ENCODE data around the gene B2M.
"Not testable (repeated sequence)": the region's sequence is repeated elsewhere in the genome, so short reads cannot be mapped to it uniquely, and the experiment has no call there.

B2M gene

GRCh38 chr15:44726568-44727484 is 15.5 kb downstream of the B2M start:
- Histone ChIP-seq H3K9ac (ENCODE audit: low read length in 2 of 2) (peak overlapping the region in 1 of 2 donors; percentile 45), H3K9me3 (ENCODE audit: control insufficient read depth in 2 of 2, low read length in 2 of 2) (no peaks in the 10 kb centered on the region), H3K27me3 (ENCODE audit: control insufficient read depth in 1 of 2, insufficient read depth in 2 of 2, low read length in 2 of 2) (no peaks in the 10 kb centered on the region), H3K4me3 (ENCODE audit: low read length in 2 of 2) (no peak overlapping the region), H3K36me3 (ENCODE audit: control insufficient read depth in 2 of 2, insufficient read depth in 2 of 2, low read length in 2 of 2) (peaks cover 6 to 7% of the 10 kb centered on the region in 2 donors), H3K4me1 (ENCODE audit: control insufficient read depth, insufficient read depth, low read length) (peaks cover 12% of the 10 kb centered on the region), H3K27ac (ENCODE audit: low read length) (peak overlapping the region; percentile 98)

DNA sequence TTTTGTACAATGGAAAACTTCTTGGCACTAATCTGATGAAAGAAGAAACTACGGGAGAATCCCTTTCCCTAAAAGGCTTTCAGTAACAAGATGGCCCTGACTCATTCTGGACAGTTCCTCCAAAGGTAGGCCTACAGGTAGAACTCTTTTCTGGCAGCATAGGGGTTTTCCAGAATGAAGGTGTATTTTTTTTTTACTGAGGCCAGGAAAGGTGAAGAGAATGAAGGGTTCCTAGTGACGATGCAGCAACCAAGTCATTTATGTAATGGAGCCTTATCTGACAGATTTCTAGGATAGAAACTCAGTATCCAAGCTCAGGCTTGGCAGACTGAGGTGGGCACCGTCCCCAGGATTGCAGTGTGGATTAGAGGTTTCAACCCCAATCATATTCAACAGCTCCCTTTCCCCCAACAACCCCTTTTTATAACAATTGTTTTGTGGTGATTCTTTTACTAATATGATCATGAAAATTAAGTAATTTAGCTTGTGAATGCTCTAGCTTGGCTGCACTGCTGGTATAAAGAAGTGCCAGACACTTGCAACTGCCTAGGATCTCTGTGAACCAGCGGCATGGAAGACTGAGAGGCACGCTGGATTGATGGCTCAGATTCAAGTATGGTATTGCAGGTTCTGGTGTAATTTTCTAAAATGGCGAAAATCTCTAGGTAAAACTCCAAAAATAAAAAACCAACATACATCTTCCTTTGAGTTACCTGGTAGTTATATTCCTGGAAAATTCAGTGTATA is 16.3 kb downstream of the B2M start:
- H3K9ac ChIP-seq (ENCODE audit: low read length in 2 of 2) = peak overlapping the region in 1 of 2 donors; percentile 35
- H3K4me1 ChIP-seq (ENCODE audit: control insufficient read depth, insufficient read depth, low read length) = peaks cover 12% of the 10 kb centered on the region
- H3K27ac ChIP-seq (ENCODE audit: low read length) = peak overlapping the region; percentile 98

DNA sequence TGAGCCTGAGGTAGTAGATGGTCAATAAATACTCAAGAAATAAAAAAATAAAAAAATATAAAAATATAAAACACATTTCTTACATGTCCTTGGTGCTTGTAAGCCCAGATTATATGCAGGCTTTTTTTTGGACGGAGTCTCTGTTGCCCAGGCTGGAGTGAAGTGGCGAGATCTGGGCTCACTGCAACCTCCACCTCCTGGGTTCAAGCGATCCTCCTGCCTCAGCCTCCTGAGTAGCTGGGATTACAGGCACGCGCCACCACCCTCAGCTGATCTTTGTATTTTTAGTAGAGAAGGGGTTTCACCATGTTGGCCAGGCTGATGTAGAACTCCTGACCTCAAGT is 16.9 kb downstream of the B2M start:
- H3K36me3 ChIP-seq (ENCODE audit: control insufficient read depth in 2 of 2, insufficient read depth in 2 of 2, low read length in 2 of 2); H3K27me3 ChIP-seq (ENCODE audit: control insufficient read depth in 1 of 2, insufficient read depth in 2 of 2, low read length in 2 of 2); H3K9me3 ChIP-seq (ENCODE audit: control insufficient read depth in 2 of 2, low read length in 2 of 2): not testable (repeated sequence)
- H3K27ac ChIP-seq (ENCODE audit: low read length) = peak overlapping the region; percentile 98
- peak overlapping the region; percentile 87 to 98 for H3K9ac ChIP-seq (ENCODE audit: low read length in 2 of 2)
- H3K4me1 ChIP-seq (ENCODE audit: control insufficient read depth, insufficient read depth, low read length) = peaks cover 12% of the 10 kb centered on the region
- peak overlapping the region in 1 of 2 donors; percentile 99 for H3K4me3 ChIP-seq (ENCODE audit: low read length in 2 of 2)

More for the DNA sequence above, 16.3 kb downstream of the B2M start:
- Histone ChIP-seq H3K4me3 (ENCODE audit: low read length in 2 of 2) (no peak overlapping the region), H3K27me3 (ENCODE audit: control insufficient read depth in 1 of 2, insufficient read depth in 2 of 2, low read length in 2 of 2) (no peaks in the 10 kb centered on the region), H3K36me3 (ENCODE audit: control insufficient read depth in 2 of 2, insufficient read depth in 2 of 2, low read length in 2 of 2) (peaks cover 7 to 9% of the 10 kb centered on the region in 2 donors), H3K9me3 (ENCODE audit: control insufficient read depth in 2 of 2, low read length in 2 of 2) (no peaks in the 10 kb centered on the region)

GRCh38 chr15:44728576-44729407 is 17.5 kb downstream of the B2M start:
- H3K36me3 ChIP-seq (ENCODE audit: control insufficient read depth in 2 of 2, insufficient read depth in 2 of 2, low read length in 2 of 2) = peaks cover 7 to 9% of the 10 kb centered on the region in 2 donors
- peaks cover 12% of the 10 kb centered on the region for H3K4me1 ChIP-seq (ENCODE audit: control insufficient read depth, insufficient read depth, low read length)
- no peaks in the 10 kb centered on the region for H3K27me3 ChIP-seq (ENCODE audit: control insufficient read depth in 1 of 2, insufficient read depth in 2 of 2, low read length in 2 of 2)
- no peaks in the 10 kb centered on the region for H3K9me3 ChIP-seq (ENCODE audit: control insufficient read depth in 2 of 2, low read length in 2 of 2)
- peak overlapping the region; percentile 77 to 99 for H3K4me3 ChIP-seq (ENCODE audit: low read length in 2 of 2)
- peak overlapping the region; percentile 87 to 98 for H3K9ac ChIP-seq (ENCODE audit: low read length in 2 of 2)
- H3K27ac ChIP-seq (ENCODE audit: low read length) = peak overlapping the region; percentile 98

- peaks cover 7 to 9% of the 10 kb centered on the region in 2 donors for H3K36me3 ChIP-seq (ENCODE audit: control insufficient read depth in 2 of 2, insufficient read depth in 2 of 2, low read length in 2 of 2)
- H3K9me3 ChIP-seq (ENCODE audit: control insufficient read depth in 2 of 2, low read length in 2 of 2) = no peaks in the 10 kb centered on the region
- H3K27ac ChIP-seq (ENCODE audit: low read length) = peak overlapping the region; percentile 98
- peaks cover 12% of the 10 kb centered on the region for H3K4me1 ChIP-seq (ENCODE audit: control insufficient read depth, insufficient read depth, low read length)
- peak overlapping the region; percentile 77 to 99 for H3K4me3 ChIP-seq (ENCODE audit: low read length in 2 of 2)
- H3K27me3 ChIP-seq (ENCODE audit: control insufficient read depth in 1 of 2, insufficient read depth in 2 of 2, low read length in 2 of 2) = no peaks in the 10 kb centered on the region
- peak overlapping the region; percentile 87 to 98 for H3K9ac ChIP-seq (ENCODE audit: low read length in 2 of 2)
These were observed 18.3 kb downstream of the B2M start for GRCh38 chr15:44729408-44730127.

DNA sequence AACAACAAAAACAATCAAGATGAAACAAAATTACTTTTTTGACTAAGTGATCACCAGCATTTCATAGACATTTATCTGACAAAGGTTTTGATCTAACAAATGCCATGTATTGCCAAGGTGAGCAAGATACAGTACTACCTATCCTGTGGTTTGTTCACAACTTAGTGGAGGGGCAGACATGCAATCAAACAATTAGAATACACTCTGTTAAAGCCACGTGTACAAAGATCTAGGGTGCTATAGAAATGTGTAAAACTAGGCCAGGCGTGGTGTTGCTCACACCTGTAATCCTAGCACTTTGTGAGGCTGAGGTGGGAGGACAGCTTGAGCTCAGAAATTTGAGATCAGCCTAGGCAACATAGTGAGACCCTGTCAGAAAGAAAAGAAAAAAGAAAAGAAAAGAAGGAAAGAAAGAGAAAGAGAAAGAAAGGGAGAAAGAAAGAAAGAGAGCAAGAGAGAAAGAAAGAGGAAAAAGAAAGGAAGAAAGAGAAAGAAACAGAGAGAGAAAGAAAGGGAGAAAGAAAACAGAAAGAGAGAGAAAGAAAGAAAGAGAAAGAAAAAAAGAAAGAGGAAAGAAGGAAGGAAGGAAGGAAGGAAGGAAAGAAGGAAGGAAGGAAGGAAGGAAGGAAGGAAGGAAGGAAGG is 23.6 kb downstream of the B2M start:
- Histone ChIP-seq H3K27ac (ENCODE audit: low read length) (no peak overlapping the region), H3K36me3 (ENCODE audit: control insufficient read depth in 2 of 2, insufficient read depth in 2 of 2, low read length in 2 of 2) (peaks cover 7 to 9% of the 10 kb centered on the region in 2 donors), H3K9me3 (ENCODE audit: control insufficient read depth in 2 of 2, low read length in 2 of 2) (no peaks in the 10 kb centered on the region), H3K9ac (ENCODE audit: low read length in 2 of 2) (no peak overlapping the region), H3K4me3 (ENCODE audit: low read length in 2 of 2) (no peak overlapping the region), H3K4me1 (ENCODE audit: control insufficient read depth, insufficient read depth, low read length) (peaks cover 9% of the 10 kb centered on the region), H3K27me3 (ENCODE audit: control insufficient read depth in 1 of 2, insufficient read depth in 2 of 2, low read length in 2 of 2) (no peaks in the 10 kb centered on the region)

GRCh38 chr15:44735482-44736180 is 24.3 kb downstream of the B2M start:
- H3K9me3 ChIP-seq (ENCODE audit: control insufficient read depth in 2 of 2, low read length in 2 of 2) = no peaks in the 10 kb centered on the region
- peaks cover 7 to 9% of the 10 kb centered on the region in 2 donors for H3K36me3 ChIP-seq (ENCODE audit: control insufficient read depth in 2 of 2, insufficient read depth in 2 of 2, low read length in 2 of 2)
- H3K4me1 ChIP-seq (ENCODE audit: control insufficient read depth, insufficient read depth, low read length) = peaks cover 4% of the 10 kb centered on the region
- no peak overlapping the region for H3K27ac ChIP-seq (ENCODE audit: low read length)
- peak overlapping the region; percentile 5 to 42 for H3K9ac ChIP-seq (ENCODE audit: low read length in 2 of 2)
- no peaks in the 10 kb centered on the region for H3K27me3 ChIP-seq (ENCODE audit: control insufficient read depth in 1 of 2, insufficient read depth in 2 of 2, low read length in 2 of 2)
- no peak overlapping the region for H3K4me3 ChIP-seq (ENCODE audit: low read length in 2 of 2)

DNA sequence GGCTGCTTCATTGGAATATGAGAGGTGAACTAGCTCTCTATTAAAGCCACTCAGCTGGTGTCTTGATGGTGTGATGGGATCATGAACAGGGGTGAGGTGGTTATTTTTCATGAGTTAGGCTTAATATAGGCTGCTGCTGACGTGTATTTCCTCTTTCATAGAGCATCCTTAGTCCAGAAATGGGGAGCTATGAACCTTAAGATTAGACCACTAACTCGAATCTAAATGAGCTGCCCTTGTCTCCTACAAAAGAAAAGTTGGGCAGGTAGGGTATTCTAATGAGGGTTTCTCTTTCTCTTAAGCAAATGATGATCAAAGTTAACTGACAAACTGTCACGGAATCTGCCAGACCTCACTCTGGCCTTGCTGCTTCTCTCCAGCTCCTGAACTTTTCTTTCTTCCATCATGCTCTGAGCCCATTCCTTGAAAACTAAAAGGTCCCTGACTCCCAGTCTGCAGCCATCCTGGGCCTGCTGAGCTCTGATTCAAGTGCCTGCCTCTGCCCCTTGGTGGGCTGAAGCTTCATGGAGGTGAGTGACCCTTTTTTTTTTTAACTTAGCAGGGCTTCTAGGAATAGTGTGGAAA is 25.0 kb downstream of the B2M start, which contains the start of gene TRIM69:
TSS of gene TRIM69 (plus strand) at position 348 of the 585 bp plus-strand sequence. CDS start at position 525, 177 bp downstream.
- Histone ChIP-seq H3K27me3 (ENCODE audit: control insufficient read depth in 1 of 2, insufficient read depth in 2 of 2, low read length in 2 of 2) (no peaks in the 10 kb centered on the region), H3K4me3 (ENCODE audit: low read length in 2 of 2) (no peak within 1 kb of the TSS), H3K27ac (ENCODE audit: low read length) (no peak within 1 kb of the TSS), H3K9ac (ENCODE audit: low read length in 2 of 2) (peak within 1 kb of the TSS; percentile 5 to 42), H3K9me3 (ENCODE audit: control insufficient read depth in 2 of 2, low read length in 2 of 2) (no peaks in the 10 kb centered on the region), H3K4me1 (ENCODE audit: control insufficient read depth, insufficient read depth, low read length) (peaks cover 2% of the 10 kb centered on the region), H3K36me3 (ENCODE audit: control insufficient read depth in 2 of 2, insufficient read depth in 2 of 2, low read length in 2 of 2) (peaks cover 6 to 8% of the 10 kb centered on the region in 2 donors)

All from stomach smooth muscle (tissue), 2 donors.